H1 (cell line): ENCODE measurements around the gene ZNRF2. TPM values are rescaled to one million over a fixed set of nuclear protein-coding genes. Genes with fewer than 3 reads are reported as not detected.

ENCODE experiments used
- FOSL1 ChIP-seq: IDR thresholded peaks from 2 replicates; pipeline ENCODE4 v1.6.1; 2011; ENCODE audit warnings: mild to moderate bottlenecking, low read depth, low read length, moderate library complexity; ENCODE audit not compliant: insufficient read depth
- PHF8 ChIP-seq: fragments of 200-600 bp; sonication (generic); conservative IDR thresholded peaks from 2 replicates; pipeline ENCODE4 v1.7.1; 2012; ENCODE audit warnings: low read depth, mild to moderate bottlenecking, inconsistent platforms, low read length, moderate library complexity
- RFX5 ChIP-seq: IDR thresholded peaks from 2 replicates; pipeline ENCODE4 v1.6.1; 2011; ENCODE audit warnings: low read depth, low read length, improper control_type of control experiment, borderline replicate concordance
- polyA plus RNA-seq, 7 experiments: library from polyadenylated mRNA; depleted of rRNA in 3 of 7; stranded (reverse) in 5 of 7; unstranded in 2 of 7; fragments of >200 nt in 5 of 7; fragments of 200-250 nt in 2 of 7; gene quantifications; 1 replicate in 5 of 7; 2 replicates in 1 of 7; 4 replicates in 1 of 7; pipeline versions ENCODE4 v1.2.1 to v1.2.3, GENCODE V29; 2011 to 2013; ENCODE audit warnings: missing spikeins in 2 of 7, mixed read lengths in 2 of 7
- total RNA-seq: library from RNA; stranded (reverse); fragmentation: NEBNext Ultra II Directional; extraction: Animal tissue kit (Norgen Biotek cat#: 25700); gene quantifications from 2 replicates; pipeline ENCODE4 v1.2.1, GENCODE V29; 2021

ZNRF2 gene
- total and polyA plus RNA-seq, 2 of the 8 experiments (the other 6 are each of a cell fraction or from before 2014, with no cell fraction given): 2.9 to 16.2 TPM

DNA sequence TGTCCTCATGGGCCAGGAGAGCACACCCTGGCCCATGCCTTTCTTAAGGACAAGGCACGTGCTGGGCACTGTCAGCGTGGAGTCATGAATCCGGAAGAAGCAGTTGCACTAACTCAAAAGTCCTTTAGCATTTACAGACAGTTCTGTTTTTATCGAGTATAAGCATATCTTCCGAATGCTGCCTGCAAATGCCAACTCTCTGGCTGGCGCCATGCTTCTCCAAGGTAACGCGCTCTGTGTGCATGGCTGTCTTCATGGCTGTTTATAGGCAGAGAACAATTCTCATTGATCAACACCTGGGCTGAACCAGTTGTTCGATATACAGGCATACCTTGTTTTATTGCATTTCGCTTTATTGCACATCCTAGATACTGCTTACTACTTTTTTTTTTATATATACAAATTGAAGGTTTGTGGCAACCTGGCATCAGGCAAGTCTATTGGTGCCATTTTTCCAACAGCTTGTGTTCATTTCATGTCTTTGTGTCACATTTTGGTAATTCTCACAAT is 28.0 kb upstream of the ZNRF2 start (continued):
- no peak for TF ChIP-seq FOSL1
- TF ChIP-seq RFX5: no peak
- no peak for TF ChIP-seq PHF8
- TF ChIP-seq, all 59 proteins: peak for 0
